H9 (cell line): Measurements from ENCODE around the gene PCSK6. TPM values are rescaled to one million over a fixed set of nuclear protein-coding genes. Genes with fewer than 3 reads are reported as not detected.

Experiments
- DNase-seq: peaks from one replicate; pipeline ENCODE4 v3.0.0-alpha.2; 2017
- H2AFZ ChIP-seq: one replicate; pipeline ENCODE4 v1.6.1; 2013; ENCODE audit warnings: mild to moderate bottlenecking, low read length, control low read depth, moderate library complexity
- H2AK5ac ChIP-seq: 2 replicates; pipeline ENCODE4 v1.6.1; 2013; ENCODE audit warnings: low read length, control low read depth, mixed read lengths; ENCODE audit not compliant: insufficient read length
- H2BK120ac ChIP-seq: one replicate; pipeline ENCODE4 v1.6.1; 2013; ENCODE audit warnings: low read depth, mild to moderate bottlenecking, low read length, control low read depth, inconsistent platforms; ENCODE audit not compliant: poor library complexity, severe bottlenecking
- H2BK12ac ChIP-seq: 2 replicates; pipeline ENCODE4 v1.6.1; 2013; ENCODE audit warnings: low read length, control low read depth, mixed read lengths, low read depth; ENCODE audit not compliant: insufficient read length
- H2BK15ac ChIP-seq: 2 replicates; pipeline ENCODE4 v1.6.1; 2013; ENCODE audit warnings: low read depth, low read length, control low read depth
- H2BK20ac ChIP-seq: one replicate; pipeline ENCODE4 v1.6.1; 2013; ENCODE audit warnings: low read depth, mild to moderate bottlenecking, low read length, control low read depth, inconsistent platforms; ENCODE audit not compliant: poor library complexity, severe bottlenecking
- H2BK5ac ChIP-seq: 2 replicates; pipeline ENCODE4 v1.6.1; 2013; ENCODE audit warnings: low read length, control low read depth, mixed read lengths; ENCODE audit not compliant: insufficient read length
- H3K14ac ChIP-seq: 2 replicates; pipeline ENCODE4 v1.6.1; 2013; ENCODE audit warnings: low read length, control low read depth; ENCODE audit not compliant: insufficient read depth
- H3K18ac ChIP-seq: 2 replicates; pipeline ENCODE4 v1.6.1; 2013; ENCODE audit warnings: low read depth, mild to moderate bottlenecking, mixed read lengths, low read length, control low read depth; ENCODE audit not compliant: insufficient read length
- H3K23ac ChIP-seq: 2 replicates; pipeline ENCODE4 v1.6.1; 2013; ENCODE audit warnings: low read length, control low read depth, mixed read lengths, low read depth; ENCODE audit not compliant: insufficient read length
- H3K23me2 ChIP-seq: 2 replicates; pipeline ENCODE4 v1.6.1; 2013; ENCODE audit warnings: low read depth, mild to moderate bottlenecking, mixed read lengths, low read length, control low read depth; ENCODE audit not compliant: insufficient read length, poor library complexity, severe bottlenecking
- H3K27ac ChIP-seq: 2 replicates; pipeline ENCODE4 v1.5.1; 2013; ENCODE audit warnings: low read length, control low read depth, mixed read lengths, low read depth; ENCODE audit not compliant: insufficient read length
- H3K27me3 ChIP-seq: 2 replicates; pipeline ENCODE4 v1.6.1; 2013; ENCODE audit warnings: low read length, control low read depth, inconsistent platforms; ENCODE audit not compliant: insufficient read depth
- H3K4ac ChIP-seq: 2 replicates; pipeline ENCODE4 v1.6.1; 2013; ENCODE audit warnings: low read depth, mild to moderate bottlenecking, control low read depth, inconsistent platforms, low read length, moderate library complexity
- H3K4me1 ChIP-seq: 2 replicates; pipeline ENCODE4 v1.6.1; 2013; ENCODE audit warnings: low read length, control low read depth, inconsistent platforms; ENCODE audit not compliant: insufficient read depth
- H3K4me2 ChIP-seq: 2 replicates; pipeline ENCODE4 v1.6.1; 2013; ENCODE audit warnings: low read length, control low read depth, mixed read lengths; ENCODE audit not compliant: insufficient read length, insufficient read depth
- H3K56ac ChIP-seq: 2 replicates; pipeline ENCODE4 v1.6.1; 2013; ENCODE audit warnings: low read depth, mild to moderate bottlenecking, mixed read lengths, low read length, control low read depth; ENCODE audit not compliant: insufficient read length
- H3K79me1 ChIP-seq: 2 replicates; pipeline ENCODE4 v1.6.1; 2013; ENCODE audit warnings: low read depth, mild to moderate bottlenecking, moderate library complexity, low read length, control low read depth, inconsistent platforms; ENCODE audit not compliant: insufficient read depth, poor library complexity, severe bottlenecking
- H3K79me2 ChIP-seq: 2 replicates; pipeline ENCODE4 v1.6.1; 2013; ENCODE audit warnings: low read length, control low read depth, inconsistent platforms; ENCODE audit not compliant: insufficient read depth
- H3K9ac ChIP-seq: 2 replicates; pipeline ENCODE4 v1.6.1; 2013; ENCODE audit warnings: low read length, control low read depth, mixed read lengths; ENCODE audit not compliant: insufficient read length; ENCODE audit errors: extremely low read depth
- H3K9me3 ChIP-seq: one replicate; pipeline ENCODE4 v1.6.1; 2013; ENCODE audit warnings: low read depth, low read length, inconsistent platforms; ENCODE audit not compliant: control insufficient read depth
- H3T11ph ChIP-seq: one replicate; pipeline ENCODE4 v1.6.1; 2013; ENCODE audit warnings: mild to moderate bottlenecking, low read length, control low read depth, inconsistent platforms
- H4K20me1 ChIP-seq: one replicate; pipeline ENCODE4 v1.6.1; 2013; ENCODE audit not compliant: control insufficient read depth, insufficient read length, insufficient read depth
- H4K5ac ChIP-seq: 2 replicates; pipeline ENCODE4 v1.6.1; 2013; ENCODE audit warnings: low read depth, mild to moderate bottlenecking, mixed read lengths, low read length, control low read depth; ENCODE audit not compliant: insufficient read length
- H4K8ac ChIP-seq: replicated peaks from 2 replicates; pipeline ENCODE4 v1.6.1; 2013; ENCODE audit warnings: low read length, control low read depth, mixed read lengths, low read depth; ENCODE audit not compliant: insufficient read length
- H4K91ac ChIP-seq: 2 replicates; pipeline ENCODE4 v1.6.1; 2013; ENCODE audit warnings: low read depth, mild to moderate bottlenecking, moderate library complexity, mixed read lengths, low read length, control low read depth; ENCODE audit not compliant: insufficient read length
- H3K27ac Mint-ChIP-seq, 3 experiments: 2 replicates in 2 of 3; 3 replicates in 1 of 3; pipeline ENCODE4 v1.8.0; 2020 to 2021; ENCODE audit warnings: mixed read lengths in 3 of 3, mild to moderate bottlenecking in 1 of 3, moderate library complexity in 1 of 3
- H3K27me3 Mint-ChIP-seq: 2 replicates; pipeline ENCODE4 v1.8.0; 2021; ENCODE audit warnings: low read depth, mild to moderate bottlenecking, moderate library complexity, mixed read lengths
- H3K36me3 Mint-ChIP-seq, 3 experiments: 2 replicates in 2 of 3; 3 replicates in 1 of 3; pipeline ENCODE4 v1.8.0; 2020 to 2021; ENCODE audit warnings: low read depth in 3 of 3, mixed read lengths in 3 of 3; ENCODE audit not compliant: insufficient read depth in 1 of 3
- H3K4me1 Mint-ChIP-seq, 2 experiments: 2 replicates each; pipeline ENCODE4 v1.8.0; 2020; ENCODE audit warnings: mixed read lengths in 2 of 2
- H3K4me3 Mint-ChIP-seq, 2 experiments: 2 replicates in 1 of 2; 3 replicates in 1 of 2; pipeline ENCODE4 v1.8.0; 2020 to 2021; ENCODE audit warnings: mild to moderate bottlenecking in 2 of 2, mixed read lengths in 2 of 2, moderate library complexity in 1 of 2
- H3K9me3 Mint-ChIP-seq, 2 experiments: 2 replicates in 1 of 2; 3 replicates in 1 of 2; pipeline ENCODE4 v1.8.0; 2020; ENCODE audit warnings: mild to moderate bottlenecking in 2 of 2, mixed read lengths in 2 of 2, moderate library complexity in 1 of 2
- WGBS: extraction: QIAGEN DNeasy Blood & Tissue Kit; methylation state at CpG from one replicate; pipeline ENCODE4 v1.1.7; 2013; ENCODE audit warnings: missing lambda C conversion rate, low lambda C conversion rate, mixed read lengths; ENCODE audit not compliant: insufficient read length; ENCODE audit errors: extremely low coverage; 5-methylcytosine and 5-hydroxymethylcytosine counted together
- total RNA-seq: library from RNA; stranded (reverse); gene quantifications from 2 replicates; pipeline ENCODE4 v1.2.1, GENCODE V29; 2021
- TF ChIP-seq, protein P1 (sequence below): fragments of 200-600 bp; sonication (generic); conservative IDR thresholded peaks from 3 replicates; pipeline ENCODE4 v1.8.0; 2021; ENCODE audit warnings: antibody characterized with exemption, mild to moderate bottlenecking

The PCSK6 gene
- total RNA-seq, 1 experiment from 2014 or later, result 4.0 TPM

DNA sequence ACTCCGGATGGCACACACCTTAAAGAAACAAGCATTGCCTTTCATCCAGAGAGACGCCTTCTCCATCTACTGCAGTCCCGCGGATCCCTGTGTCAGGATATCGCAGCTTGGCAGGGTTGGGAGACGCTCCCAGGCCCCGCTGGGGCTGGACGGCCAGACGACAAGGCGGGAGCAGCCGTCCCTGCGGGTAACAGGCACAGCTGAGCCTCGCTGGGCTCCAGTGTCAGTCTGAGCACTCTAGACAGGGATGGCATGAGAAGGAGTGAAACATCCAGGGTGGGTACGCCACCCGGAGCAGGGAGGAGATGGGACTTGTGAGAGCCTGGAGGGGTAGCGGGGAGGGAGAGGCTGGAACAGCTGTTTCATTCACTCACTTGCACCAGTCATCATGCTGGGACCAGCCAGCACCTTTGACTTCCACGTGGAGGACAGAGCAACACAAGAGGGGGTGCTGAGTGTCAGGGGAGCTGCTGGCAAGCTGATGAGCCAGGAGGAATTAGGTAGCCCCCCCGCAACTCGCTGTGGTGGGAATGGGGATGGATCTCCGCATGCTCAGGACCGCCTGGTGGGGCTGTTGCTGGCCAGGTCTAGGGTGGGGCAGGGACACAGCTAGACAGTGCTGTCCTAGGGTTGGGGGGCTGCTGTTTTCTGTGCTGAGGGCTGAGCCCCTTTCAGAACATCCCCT lies 162.9 kb downstream of the PCSK6 start:
- H3K4ac ChIP-seq, result no peak overlapping the region
- no peak overlapping the region for H3K4me2 ChIP-seq
- Mint-ChIP-seq H3K36me3 (no peaks in the 10 kb centered on the region; a peak in 1 of 7 replicates), H3K4me3 (no peak overlapping the region), H3K4me1 (no peaks in the 10 kb centered on the region; a peak in 1 of 4 replicates), H3K9me3 (no peaks in the 10 kb centered on the region), H3K27ac (no peak overlapping the region), H3K27me3 (peaks cover 57% of the 10 kb centered on the region)
- H2BK15ac ChIP-seq, result no peak overlapping the region
- no CpG with 5 or more reads among the region's 21 CpGs for WGBS
- H4K8ac ChIP-seq, result no peak overlapping the region
- no peaks in the 10 kb centered on the region; the same call in 1 of the 2 replicates for H3K27me3 ChIP-seq
- no peak overlapping the region for H2BK5ac ChIP-seq
- H4K91ac ChIP-seq, result no peak overlapping the region
- no peak overlapping the region for H3K56ac ChIP-seq
- no peak overlapping the region for H2BK12ac ChIP-seq
- H3T11ph ChIP-seq, result no peak overlapping the region
- no peak overlapping the region for H2AFZ ChIP-seq
- TF ChIP-seq, protein P1, sequence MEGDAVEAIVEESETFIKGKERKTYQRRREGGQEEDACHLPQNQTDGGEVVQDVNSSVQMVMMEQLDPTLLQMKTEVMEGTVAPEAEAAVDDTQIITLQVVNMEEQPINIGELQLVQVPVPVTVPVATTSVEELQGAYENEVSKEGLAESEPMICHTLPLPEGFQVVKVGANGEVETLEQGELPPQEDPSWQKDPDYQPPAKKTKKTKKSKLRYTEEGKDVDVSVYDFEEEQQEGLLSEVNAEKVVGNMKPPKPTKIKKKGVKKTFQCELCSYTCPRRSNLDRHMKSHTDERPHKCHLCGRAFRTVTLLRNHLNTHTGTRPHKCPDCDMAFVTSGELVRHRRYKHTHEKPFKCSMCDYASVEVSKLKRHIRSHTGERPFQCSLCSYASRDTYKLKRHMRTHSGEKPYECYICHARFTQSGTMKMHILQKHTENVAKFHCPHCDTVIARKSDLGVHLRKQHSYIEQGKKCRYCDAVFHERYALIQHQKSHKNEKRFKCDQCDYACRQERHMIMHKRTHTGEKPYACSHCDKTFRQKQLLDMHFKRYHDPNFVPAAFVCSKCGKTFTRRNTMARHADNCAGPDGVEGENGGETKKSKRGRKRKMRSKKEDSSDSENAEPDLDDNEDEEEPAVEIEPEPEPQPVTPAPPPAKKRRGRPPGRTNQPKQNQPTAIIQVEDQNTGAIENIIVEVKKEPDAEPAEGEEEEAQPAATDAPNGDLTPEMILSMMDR, result no peak
- no peak overlapping the region for H2BK120ac ChIP-seq
- no peak overlapping the region for H3K27ac ChIP-seq
- no peak for DNase-seq
- H4K20me1 ChIP-seq, result no peaks in the 10 kb centered on the region
- H3K79me2 ChIP-seq, result no peaks in the 10 kb centered on the region
- H3K23ac ChIP-seq, result no peak overlapping the region
- H3K79me1 ChIP-seq, result no peaks in the 10 kb centered on the region
- no peak overlapping the region for H3K18ac ChIP-seq
- H3K4me1 ChIP-seq, result no peaks in the 10 kb centered on the region
- H2BK20ac ChIP-seq, result no peak overlapping the region
- H3K14ac ChIP-seq, result no peak overlapping the region; the same call in 1 of the 2 replicates
- no peak overlapping the region for H2AK5ac ChIP-seq
- H3K9me3 ChIP-seq, result no peaks in the 10 kb centered on the region
- no peak overlapping the region for H3K9ac ChIP-seq
- no peaks in the 10 kb centered on the region for H3K23me2 ChIP-seq
- no peak overlapping the region for H4K5ac ChIP-seq
